Renal cortex interstitium (tissue), 11 donors: Measurements from ENCODE around the gene OXCT1. TPM values are rescaled to one million over a fixed set of nuclear protein-coding genes. Genes with fewer than 3 reads are reported as not detected.
"Not testable (repeated sequence)": the region's sequence is repeated elsewhere in the genome, so short reads cannot be mapped to it uniquely, and the experiment has no call there.

Experiments used
- DNase-seq, 11 donors: peaks; one replicate each; pipeline ENCODE4 v3.0.0-alpha.2; 2013; ENCODE audit warnings: low read depth in 9 of 11, low spot score in 4 of 11; ENCODE audit errors: extremely low read depth in 1 of 11
- polyA plus RNA-seq, 3 donors: library from polyadenylated mRNA; unstranded; fragments of 120-200 nt; gene quantifications; one replicate each; pipeline ENCODE4 v1.2.1, GENCODE V29; 2013; ENCODE audit not compliant: insufficient read length in 3 of 3

The OXCT1 gene
- polyA plus RNA-seq, 3 donors, result 48.0 to 65.5 (median 49.4) TPM

DNA sequence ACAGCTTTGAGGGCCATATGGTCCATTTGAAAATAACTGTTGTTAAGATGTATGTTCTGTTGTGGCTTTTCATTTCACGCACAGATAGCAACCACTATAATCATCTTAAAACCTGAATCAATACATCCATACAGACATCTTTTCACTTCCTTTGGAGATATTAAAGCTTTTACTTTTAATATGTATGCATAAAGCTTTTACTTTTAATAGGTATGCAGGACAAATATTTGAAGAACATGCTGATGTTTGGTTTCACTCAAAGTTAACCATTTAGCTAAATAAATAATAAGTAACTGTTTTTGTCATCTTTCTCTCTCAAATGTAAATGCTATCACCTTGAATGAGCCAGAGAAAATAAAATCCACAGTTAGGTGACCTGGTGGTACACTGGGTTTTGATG is 108.6 kb downstream of the OXCT1 start:
- DNase-seq, result no peak

DNA sequence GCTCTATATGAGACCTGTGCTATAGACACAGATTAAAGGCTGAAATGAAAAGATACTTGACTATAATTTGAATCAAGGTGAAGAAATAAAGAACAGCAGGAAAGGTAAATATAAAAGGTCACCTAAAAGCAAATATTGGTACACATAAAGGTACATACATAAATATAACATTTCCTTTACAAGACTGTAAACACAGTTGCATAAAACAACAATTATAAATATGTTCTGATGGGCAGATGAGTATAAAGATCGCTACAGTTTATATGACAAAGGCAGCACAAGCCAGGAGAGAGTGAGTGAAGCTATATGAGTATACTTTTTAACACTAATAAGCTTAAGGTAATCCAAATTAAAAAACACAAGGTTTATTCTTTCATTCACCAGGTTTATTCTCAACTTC is 114.5 kb downstream of the OXCT1 start:
- no peak for DNase-seq

DNA sequence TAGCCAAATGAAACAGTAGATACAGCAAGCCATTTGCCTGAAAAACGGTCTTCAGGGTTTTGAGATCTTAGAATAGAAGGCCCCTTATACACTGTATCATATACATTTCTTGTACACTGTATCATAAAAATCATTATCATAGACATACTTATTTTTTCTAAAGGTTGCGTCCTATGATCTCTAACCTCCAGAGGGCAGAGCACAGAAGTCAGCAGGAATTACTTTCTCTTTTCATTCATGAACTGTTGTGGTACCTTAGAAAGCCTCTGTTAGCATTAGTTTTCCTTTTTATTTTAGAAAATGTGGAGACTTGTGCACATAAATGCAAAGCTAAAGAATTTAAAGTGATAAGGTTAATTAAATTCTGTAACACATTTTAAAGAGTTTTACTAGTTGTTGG is 115.4 kb downstream of the OXCT1 start:
- DNase-seq, result no peak

DNA sequence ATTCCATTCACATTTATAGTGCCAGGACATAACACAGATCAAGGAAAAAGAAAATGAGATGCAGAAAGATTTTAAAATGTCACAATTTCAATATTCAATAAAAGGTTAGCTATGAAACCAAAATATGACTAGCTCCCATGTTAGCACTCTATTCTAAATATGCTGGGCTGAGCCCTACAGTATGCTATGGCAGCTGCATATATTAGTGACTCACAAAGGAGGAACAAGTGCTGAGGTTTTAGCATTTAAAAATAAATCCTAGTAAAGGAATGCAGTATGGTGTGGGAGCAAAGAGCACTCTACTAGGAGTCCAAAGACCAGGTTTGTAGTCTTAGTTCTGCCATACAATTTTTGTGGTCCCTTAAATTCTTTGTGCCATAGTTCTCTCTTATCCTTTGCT is 118.4 kb downstream of the OXCT1 start:
- no peak for DNase-seq

DNA sequence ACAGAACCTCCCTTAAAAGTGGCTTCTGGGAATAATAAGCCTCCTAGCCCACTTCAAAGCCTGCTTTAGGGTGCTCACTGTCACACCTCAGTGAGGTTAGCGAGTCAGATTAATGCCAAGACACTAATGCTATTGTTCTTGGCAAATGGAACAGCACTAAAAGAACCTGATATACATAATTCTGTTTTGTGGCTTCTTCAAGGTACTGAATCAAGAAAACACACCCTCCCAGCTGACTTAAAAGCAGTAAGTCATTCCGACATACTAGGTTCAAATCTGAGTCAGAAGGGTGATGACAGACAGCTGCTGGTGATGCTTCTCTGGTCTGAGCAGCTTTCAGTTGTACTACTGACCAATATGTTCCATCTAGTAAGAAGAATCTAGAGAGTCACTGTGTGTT is 121.6 kb downstream of the OXCT1 start:
- DNase-seq, result no peak

DNA sequence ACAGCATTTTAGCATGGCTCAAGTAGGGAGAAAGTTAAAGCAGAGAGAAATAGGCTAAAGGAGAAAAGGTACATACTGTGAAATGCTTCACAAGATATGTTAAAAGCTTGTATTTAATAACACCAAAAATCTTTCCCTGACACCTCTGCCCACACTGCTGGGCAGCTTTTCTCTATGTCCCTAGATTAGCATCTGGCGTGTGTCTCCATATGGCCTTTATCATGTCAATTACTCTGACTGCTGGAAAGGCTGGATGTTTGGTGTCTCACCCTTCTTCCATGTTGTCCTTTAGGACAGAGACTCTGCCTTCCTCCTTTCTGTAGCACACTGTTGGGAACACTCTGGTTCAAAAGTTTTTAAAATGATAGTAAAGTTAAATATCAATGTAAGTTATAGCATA is 122.5 kb downstream of the OXCT1 start:
- DNase-seq, result no peak

DNA sequence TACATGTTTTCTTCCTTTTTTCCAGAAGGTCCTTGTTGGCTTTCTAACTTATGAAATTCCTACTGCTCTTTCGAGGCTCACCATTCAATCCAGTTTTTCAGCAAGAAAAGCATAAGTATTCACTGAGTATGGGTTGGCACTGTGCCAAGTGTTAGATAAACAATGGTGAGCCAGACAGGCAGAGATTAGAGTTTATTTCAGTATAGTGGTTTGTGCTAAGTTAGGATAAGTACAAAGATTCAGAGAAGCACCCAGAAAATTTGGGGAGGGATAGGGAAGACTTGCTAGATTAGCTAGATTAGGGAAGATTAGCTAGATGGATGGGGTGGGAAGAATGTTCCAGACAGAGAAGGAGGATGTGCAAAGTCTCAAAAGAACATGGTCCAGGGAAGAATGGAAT is 122.9 kb downstream of the OXCT1 start:
- peak in 4 of 11 donors; percentile 5 to 22 (median 12) for DNase-seq

DNA sequence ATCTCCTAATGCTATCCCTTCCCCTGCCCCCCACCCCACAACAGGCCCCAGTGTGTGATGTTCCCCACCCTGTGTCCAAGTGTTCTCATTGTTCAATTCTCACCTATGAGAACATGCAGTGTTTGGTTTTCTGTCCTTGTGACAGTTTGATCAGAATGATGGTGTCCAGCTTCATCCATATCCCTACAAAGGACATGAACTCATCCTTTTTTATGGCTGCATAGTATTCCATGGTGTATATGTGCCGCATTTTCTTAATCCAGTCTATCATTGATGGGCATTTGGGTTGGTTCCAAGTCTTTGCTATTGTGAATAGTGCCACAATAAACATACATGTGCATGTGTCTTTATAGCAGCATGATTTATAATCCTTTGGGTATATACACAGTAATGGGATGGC is 127.6 kb downstream of the OXCT1 start:
- not testable (repeated sequence) for DNase-seq

DNA sequence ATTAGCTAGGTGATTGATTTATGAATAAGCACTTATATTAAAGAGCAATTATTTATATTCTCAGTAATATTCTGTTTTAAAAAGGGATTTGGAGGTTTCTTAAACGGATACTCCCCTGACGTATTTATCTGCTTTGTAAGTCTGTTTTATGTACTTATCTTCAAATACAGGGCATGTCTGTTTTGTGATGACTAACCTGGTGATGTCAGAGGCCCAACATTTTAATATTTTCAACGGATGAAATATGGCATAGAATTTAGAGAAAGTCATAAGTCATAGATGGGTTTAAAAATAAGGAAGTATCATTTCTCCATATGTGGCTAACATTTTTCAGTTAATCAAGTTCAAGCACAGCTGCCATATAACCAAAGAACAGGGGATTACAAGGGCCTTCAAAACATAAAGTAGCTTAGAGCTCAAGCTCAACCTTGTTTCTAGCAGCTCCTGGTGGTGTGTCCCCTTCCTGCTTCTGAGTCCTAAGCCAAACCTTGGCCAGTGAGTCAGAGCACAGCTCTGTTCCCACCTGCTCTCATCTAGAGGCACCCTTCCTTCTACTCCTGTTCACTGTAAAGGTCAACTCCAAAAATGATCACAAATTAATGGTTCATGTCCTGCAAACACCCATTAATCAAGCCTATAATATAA is 131.4 kb downstream of the OXCT1 start:
- no peak for DNase-seq

DNA sequence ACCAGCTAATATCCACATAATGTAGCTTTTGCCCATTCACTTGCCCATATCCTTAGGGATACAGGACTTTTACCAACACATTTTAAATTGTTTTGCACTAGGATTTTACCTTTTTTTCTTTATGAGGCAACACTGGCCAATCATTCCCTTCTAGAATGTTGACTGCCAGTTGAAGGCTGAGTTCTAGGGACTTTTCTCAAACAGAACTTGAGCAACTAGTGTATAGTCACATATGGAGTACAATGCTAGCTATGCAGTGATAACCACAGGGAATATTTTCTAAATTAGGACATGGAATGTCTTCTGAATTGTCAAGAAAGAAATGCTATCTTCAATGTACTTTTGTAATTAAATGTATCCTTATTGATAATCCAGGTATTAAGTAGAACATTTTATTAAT is 133.6 kb downstream of the OXCT1 start:
- DNase-seq, result no peak

DNA sequence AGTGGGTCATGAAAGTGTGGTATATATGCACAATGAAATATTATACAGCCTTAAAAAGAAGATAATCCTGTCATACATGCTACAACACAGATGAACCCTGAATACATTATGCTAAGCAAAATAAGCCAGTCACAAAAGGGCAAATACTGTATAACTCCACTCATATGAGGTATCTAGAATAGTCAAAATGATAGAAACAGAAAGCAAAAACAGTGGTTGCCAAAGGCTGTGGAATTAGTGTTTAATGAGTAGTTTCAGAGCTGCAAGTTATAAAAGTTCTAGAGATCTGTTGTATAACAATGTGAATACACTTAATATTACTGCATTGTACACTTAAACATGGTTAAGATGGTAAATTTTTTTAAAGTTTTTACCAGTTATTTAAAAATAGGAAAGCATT is 135.0 kb downstream of the OXCT1 start:
- no peak for DNase-seq

DNA sequence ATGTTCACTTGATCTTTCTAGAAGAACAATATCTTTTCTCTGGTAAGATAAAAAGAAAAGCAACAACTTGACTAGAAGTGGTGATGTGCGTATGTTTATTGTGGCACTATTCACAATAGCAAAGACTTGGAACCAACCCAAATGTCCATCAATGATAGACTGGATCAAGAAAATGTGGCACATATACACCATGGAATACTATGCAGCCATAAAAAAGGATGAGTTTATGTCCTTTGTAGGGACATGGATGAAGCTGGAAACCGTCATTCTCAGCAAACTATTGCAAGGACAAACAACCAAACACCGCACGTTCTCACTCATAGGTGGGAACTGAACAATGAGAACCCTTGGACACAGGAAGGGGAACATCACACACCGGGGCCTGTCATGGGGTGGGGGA is 140.8 kb downstream of the OXCT1 start:
- not testable (repeated sequence) for DNase-seq

DNA sequence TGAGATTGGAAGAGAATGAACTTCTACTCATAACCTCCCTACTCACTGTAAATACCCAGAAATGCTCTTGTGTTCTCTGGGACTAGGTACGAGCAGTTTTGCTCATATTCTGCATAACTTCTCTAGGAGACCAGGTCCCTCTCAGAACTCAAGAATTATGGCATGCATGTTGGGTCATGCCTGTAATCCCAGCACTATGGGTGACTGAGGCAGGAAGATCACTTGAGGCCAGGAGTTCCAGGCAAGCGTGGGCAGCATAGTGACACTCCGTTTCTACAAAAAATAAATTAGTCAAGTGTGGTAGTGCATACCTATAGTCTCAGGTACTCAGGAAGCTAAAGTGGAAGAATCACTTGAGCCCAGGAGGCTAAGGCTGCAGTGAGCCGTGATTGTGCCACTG is 141.9 kb downstream of the OXCT1 start:
- DNase-seq, result no peak

DNA sequence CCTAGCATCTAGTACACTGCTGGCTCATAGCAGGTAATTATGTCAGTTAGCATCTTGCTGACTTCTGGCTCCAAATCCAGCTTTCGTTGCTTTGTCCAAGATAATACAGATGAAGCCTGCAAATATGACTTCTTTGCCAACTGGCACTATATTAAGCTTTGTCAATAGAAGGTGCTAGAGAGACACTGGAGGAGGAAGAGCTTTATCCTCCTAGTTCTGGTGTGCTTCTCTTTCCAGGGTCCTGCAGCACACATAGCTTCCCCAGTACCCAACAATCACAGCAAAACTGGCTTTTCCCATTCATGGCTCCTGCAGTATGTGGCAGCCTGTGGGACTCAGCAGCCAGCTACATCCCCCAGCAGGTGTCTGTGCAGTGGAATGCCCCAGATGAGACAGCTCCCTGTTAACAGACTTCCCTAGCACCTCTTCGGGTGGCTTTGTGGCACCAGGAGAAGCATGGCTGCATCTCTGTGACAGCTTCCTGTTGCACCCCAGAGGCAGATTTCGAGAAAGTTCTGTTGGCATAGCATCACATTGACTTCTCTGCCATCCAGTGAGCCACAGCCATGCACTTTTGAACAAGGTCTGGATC is 147.8 kb downstream of the OXCT1 start:
- DNase-seq, result no peak

DNA sequence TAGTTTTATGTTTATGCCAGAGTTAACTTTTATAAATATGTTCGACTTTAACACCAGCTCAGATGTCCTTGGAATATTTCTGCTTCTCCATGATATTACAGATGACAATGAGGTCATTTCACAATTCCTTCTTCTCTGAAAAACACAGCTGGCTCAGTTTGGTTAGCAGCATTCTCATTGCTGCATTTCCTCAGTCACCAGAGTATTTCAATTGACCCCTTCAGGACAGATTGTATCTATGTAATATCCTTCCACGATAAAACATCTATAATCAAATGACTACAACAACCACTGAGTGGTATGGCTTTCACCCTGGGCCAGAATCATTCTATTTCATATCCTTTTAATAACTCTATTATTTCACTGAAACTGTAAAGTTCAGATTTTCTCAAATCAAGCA is 148.7 kb downstream of the OXCT1 start:
- no peak for DNase-seq

DNA sequence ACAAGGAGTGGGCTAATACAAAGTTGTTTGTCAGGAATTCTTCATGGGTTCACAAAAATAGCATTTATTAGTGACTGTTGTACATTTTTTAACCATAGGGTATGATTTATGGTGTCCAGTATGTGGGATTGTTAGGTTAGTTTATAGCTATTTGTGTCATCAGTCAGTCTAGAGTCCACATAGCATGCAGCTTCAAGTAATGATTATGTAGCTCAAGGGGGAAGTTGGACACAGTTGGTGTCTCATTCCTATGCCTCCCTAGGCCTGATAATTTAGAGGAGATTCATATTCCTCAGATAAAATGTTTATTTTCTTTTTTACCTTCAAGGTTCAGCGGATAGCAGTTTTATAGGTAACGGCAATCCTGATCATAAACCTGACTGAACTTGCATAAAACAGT is 153.8 kb downstream of the OXCT1 start:
- DNase-seq, result no peak

DNA sequence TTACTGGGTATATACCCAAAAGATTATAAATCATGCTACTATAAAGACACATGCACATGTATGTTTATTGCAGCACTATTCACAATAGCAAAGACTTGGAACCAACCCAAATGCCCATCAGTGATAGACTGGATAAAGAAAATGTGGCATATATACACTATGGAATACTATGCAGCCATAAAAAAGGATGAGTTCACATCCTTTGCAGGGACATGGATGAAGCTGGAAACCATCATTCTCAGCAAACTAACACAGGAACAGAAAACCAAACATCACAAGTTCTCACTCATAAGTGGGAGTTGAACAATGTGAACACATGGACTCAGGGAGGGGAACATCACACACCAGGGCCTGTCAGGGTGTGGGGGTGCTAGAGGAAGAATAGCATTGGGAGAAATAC is 155.8 kb downstream of the OXCT1 start:
- not testable (repeated sequence) for DNase-seq

DNA sequence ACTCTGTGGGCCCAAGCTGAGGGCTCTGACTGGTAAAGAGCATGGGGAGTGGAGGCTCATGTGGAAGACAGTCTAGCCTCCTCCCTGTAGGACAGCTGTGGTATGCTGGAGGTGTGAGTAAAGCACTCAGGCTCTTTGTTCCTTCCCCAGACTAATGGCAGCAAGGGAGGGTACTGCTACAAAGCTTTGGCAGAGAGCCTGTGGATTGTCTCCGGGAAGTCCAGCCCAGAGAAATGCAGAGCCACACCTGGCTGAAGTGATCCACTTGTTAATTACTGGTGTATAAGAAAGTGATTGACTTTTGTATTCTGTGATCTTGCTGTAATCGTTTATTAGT is 161.7 kb downstream of the OXCT1 start:
- no peak for DNase-seq

DNA sequence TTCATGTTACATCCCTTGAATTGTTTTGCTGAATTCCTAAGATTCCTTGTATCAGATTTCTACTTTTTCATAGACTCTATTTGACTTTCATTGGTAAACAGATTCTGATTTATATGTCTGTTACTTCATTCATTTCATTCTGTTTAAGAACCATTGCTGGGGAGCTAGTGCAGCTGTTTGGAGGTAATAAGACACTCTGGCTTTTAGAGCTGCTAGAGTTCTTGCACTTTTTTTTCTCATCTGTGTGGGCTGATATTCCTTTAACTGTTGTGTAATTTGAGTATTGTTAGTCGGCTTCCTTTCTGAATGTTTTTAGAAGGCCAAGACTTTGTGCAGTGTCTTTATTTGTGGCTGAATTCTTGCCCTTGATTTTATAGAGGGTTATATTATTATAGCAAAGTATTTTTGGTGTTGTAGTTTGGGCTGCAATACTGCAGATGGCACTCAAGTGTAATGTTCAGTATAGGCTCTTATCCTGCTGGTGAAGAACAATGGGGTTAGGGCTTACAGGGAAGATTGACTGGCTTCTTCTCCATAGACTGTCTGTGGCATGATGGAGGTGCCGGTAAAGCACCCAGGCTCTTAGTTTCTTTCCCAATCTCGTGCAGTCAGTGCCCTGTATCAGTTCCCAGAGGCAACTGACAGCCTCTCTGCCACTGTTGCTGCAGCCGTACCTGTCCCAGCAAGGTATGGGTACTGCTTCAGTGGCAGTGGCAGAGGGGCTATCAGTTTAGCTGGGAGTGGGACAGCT is 162.2 kb downstream of the OXCT1 start:
- DNase-seq, result no peak

DNA sequence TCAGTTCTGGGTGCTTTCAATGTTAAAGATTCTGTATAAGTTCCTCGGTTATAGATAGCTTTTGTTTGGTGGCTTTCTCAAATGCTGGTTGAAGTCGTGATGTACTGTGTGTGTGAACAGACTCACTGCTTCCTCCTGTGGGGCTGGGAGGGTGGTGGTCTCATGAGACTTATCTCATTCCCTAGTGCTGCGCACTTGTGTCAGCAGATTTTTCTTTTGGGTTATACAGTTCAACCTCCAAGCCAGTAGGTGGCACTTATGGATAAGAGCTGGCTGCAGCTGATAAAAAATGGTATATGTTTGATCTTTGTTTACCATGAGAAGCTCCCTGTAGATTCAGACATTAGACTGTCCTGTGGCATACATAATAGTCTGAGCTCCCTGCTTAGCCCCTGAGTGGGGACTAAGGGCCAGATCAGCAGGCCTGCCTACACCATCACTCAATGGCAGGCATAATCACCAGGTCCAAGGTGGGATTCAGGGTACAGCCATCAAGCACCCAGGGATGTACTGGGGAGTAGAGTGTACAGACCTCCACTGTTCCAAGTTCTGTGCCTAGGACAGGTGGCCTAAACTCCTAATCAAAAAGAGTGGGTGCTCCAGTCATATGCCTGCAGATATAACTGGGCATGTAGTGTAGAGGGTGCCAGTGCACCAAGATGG is 174.2 kb downstream of the OXCT1 start:
- DNase-seq, result no peak
